Nephron progenitor cell (in vitro differentiated cells): ENCODE measurements around the gene EPB41.

Source experiments
- DNase-seq: peaks from one replicate; pipeline ENCODE4 v3.0.0; 2021
- H3K27ac Mint-ChIP-seq: 2 replicates; pipeline ENCODE4 v1.8.0; 2021; ENCODE audit warnings: mild to moderate bottlenecking, moderate library complexity, mixed read lengths
- H3K27me3 Mint-ChIP-seq: 2 replicates; pipeline ENCODE4 v1.8.0; 2021; ENCODE audit warnings: mild to moderate bottlenecking, low read depth, mixed read lengths; ENCODE audit not compliant: poor library complexity
- H3K36me3 Mint-ChIP-seq: 2 replicates; pipeline ENCODE4 v1.8.0; 2021; ENCODE audit warnings: low read depth, mixed read lengths
- H3K4me1 Mint-ChIP-seq: 2 replicates; pipeline ENCODE4 v1.8.0; 2021; ENCODE audit warnings: mixed read lengths
- H3K4me3 Mint-ChIP-seq: 2 replicates; pipeline ENCODE4 v1.8.0; 2021; ENCODE audit warnings: mild to moderate bottlenecking, moderate library complexity, mixed read lengths
- H3K9me3 Mint-ChIP-seq: 2 replicates; pipeline ENCODE4 v1.8.0; 2021; ENCODE audit warnings: mild to moderate bottlenecking, moderate library complexity, mixed read lengths
- TF ChIP-seq, protein P1 (sequence below): fragments of 200-600 bp; sonication (generic); IDR thresholded peaks from 2 replicates; pipeline ENCODE4 v1.5.0; 2021; ENCODE audit warnings: antibody characterized with exemption

EPB41 gene

DNA sequence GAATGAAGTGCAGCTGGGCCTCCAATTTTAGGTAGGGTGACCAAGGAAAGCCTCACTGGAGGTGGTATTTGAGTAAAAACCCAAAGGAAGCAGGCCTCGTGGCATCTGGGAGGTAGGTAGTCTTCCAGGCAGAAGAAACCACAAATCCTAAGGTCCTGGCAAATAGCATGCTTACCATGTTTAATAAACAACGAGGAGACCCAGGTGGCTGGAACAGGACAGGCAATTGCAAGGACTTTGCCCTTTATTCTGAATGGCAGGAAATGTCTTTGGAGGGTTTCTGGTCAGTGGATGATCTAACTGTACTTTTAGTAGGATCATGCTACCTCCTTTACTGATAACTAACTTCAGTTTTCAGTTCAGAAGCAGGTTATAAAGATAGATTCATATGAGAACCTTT, 52.2 kb downstream of the EPB41 start:
- Mint-ChIP-seq H3K36me3 (peaks cover 12% of the 10 kb centered on the region), H3K27me3 (no peaks in the 10 kb centered on the region), H3K9me3 (no peaks in the 10 kb centered on the region), H3K4me3 (no peak overlapping the region), H3K27ac (no peak overlapping the region), H3K4me1 (peaks cover 17% of the 10 kb centered on the region)
- no peak for DNase-seq
- TF ChIP-seq, protein P1, sequence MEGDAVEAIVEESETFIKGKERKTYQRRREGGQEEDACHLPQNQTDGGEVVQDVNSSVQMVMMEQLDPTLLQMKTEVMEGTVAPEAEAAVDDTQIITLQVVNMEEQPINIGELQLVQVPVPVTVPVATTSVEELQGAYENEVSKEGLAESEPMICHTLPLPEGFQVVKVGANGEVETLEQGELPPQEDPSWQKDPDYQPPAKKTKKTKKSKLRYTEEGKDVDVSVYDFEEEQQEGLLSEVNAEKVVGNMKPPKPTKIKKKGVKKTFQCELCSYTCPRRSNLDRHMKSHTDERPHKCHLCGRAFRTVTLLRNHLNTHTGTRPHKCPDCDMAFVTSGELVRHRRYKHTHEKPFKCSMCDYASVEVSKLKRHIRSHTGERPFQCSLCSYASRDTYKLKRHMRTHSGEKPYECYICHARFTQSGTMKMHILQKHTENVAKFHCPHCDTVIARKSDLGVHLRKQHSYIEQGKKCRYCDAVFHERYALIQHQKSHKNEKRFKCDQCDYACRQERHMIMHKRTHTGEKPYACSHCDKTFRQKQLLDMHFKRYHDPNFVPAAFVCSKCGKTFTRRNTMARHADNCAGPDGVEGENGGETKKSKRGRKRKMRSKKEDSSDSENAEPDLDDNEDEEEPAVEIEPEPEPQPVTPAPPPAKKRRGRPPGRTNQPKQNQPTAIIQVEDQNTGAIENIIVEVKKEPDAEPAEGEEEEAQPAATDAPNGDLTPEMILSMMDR, result no peak

DNA sequence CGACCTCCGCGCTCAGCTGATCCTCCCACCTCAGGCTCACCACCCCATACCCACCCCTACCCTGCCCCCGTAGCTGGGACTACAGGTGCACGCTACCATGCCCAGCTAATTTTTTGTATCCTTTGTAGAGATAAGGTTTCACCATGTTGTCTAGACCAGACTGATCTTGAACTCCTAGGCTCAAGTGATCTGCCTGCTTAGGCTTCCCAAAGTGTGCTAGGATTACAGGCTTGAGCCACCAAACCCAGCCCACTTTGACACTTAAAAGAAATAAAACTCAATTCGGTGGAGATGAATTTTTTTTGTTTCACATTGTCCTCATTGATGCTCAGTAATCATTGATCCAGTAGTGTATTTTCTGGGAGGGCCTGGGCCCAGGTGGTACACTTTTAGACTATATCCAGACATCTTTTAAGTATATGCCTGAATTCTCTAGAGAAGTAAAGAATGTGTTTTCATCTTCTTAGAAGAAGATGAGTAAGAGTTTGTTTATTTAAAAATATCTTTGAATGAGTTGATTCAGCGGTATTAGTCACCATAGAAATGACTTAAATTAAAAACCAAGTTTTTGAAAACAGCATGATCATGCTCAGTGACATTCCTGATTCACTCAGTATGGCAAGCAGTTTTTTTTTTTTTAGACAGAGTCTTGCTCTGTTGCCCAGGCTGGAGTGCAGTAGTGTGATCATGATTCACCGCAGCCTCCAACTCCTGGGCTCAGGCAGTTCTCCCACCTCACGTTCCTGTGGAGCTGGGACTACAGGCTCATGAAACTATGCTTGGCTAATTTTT, 57.8 kb downstream of the EPB41 start:
- H3K4me3 Mint-ChIP-seq, result no peak overlapping the region

DNA sequence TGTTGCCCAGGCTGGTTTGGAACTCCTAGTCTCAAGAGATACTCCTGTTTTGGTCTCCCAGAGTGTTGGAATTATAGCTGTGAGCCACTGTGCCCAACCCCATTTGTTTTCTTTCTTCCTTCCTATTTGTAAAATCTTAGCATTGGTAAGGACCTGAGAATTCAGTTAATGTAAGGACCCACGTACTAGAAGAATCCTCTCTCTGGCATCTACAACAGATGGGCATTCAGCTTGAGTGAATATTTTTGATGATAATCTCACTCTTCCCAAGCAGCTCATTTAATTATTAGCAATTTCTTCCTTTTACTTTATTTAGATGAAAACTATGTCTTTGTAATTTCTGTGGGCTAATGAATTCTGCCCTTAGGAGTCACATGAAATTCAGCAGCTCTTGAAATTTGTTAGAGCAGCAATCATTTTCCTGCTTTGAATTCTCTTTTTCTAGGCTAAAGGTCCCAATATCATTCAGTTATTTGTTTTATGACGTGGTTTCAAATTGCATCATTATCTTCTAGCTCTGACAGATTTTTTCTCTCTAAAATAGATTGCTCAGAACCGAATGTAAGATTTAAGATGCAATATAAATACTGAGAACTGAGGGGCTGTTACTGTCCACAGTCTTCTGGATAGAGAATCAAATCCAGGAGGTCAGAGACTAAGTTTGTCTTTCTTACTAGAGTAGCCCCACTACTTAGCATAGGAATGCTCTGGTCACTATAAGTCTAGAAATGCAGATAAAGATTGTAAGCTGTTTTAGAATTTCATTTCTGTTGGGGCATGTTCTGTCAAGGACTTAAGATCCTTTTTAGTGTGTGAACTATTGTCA, 59.4 kb downstream of the EPB41 start:
- Mint-ChIP-seq H3K4me1 (peaks cover 11% of the 10 kb centered on the region), H3K36me3 (peaks cover 20% of the 10 kb centered on the region), H3K4me3 (no peak overlapping the region), H3K9me3 (no peaks in the 10 kb centered on the region), H3K27ac (no peak overlapping the region), H3K27me3 (no peaks in the 10 kb centered on the region)
- DNase-seq, result no peak
- TF ChIP-seq, protein P1, result no peak

More for the DNA sequence above, 57.8 kb downstream of the EPB41 start:
- TF ChIP-seq, protein P1, result no peak
- H3K36me3 Mint-ChIP-seq, result peaks cover 20% of the 10 kb centered on the region
- no peak for DNase-seq
- H3K27ac Mint-ChIP-seq, result peak overlapping the region; percentile 83
- H3K9me3 Mint-ChIP-seq, result no peaks in the 10 kb centered on the region
- peaks cover 11% of the 10 kb centered on the region for H3K4me1 Mint-ChIP-seq
- H3K27me3 Mint-ChIP-seq, result no peaks in the 10 kb centered on the region

DNA sequence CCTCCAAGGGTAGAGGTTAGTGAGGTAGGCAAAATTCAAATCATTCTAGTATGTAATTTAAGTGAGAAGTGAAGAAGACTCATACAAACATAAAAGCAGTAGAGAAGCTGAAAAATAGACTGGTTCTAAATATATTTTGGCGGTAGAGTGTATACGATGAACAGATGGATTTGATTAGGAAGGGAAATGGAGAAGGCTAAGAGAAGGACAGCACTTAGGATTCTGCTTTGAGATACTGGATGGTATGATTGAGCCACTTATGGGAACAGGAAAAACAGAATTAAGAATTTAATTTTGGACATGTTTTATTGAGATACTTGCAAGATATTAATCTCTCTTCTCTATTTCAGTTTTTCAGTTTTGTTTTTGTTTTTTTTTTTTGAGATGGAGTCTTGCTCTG, 60.1 kb downstream of the EPB41 start:
- TF ChIP-seq, protein P1, result no peak
- H3K27me3 Mint-ChIP-seq, result no peaks in the 10 kb centered on the region
- DNase-seq, result no peak
- H3K36me3 Mint-ChIP-seq, result peaks cover 23% of the 10 kb centered on the region
- no peak overlapping the region for H3K27ac Mint-ChIP-seq
- H3K4me1 Mint-ChIP-seq, result peaks cover 11% of the 10 kb centered on the region
- no peaks in the 10 kb centered on the region for H3K9me3 Mint-ChIP-seq
- no peak overlapping the region for H3K4me3 Mint-ChIP-seq

DNA sequence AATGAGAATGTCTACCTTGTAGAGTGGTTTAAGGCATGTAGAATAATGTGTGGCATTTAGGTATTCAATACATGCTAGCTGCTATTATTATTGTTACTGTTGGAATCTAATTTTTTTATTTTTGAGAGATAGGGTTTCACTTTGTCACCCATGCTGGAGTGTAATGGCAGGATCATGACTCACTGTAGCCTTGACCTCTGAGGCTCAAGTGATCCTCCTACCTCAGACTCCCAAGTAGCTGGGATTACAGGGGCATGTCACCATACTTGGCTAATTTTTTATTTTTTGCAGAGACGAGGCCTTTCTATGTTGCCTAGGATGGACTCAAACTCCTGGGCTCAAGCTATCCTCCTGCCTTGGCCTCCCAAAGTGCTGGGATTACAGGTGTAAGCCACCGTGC, 61.9 kb downstream of the EPB41 start:
- no peak overlapping the region for H3K27ac Mint-ChIP-seq
- no peak for DNase-seq
- H3K4me1 Mint-ChIP-seq, result peaks cover 10% of the 10 kb centered on the region
- peaks cover 34% of the 10 kb centered on the region for H3K36me3 Mint-ChIP-seq
- H3K4me3 Mint-ChIP-seq, result no peak overlapping the region
- H3K9me3 Mint-ChIP-seq, result peaks cover 4% of the 10 kb centered on the region
- H3K27me3 Mint-ChIP-seq, result no peaks in the 10 kb centered on the region
- TF ChIP-seq, protein P1, result no peak
